Measurements from ENCODE around the gene SYTL3.
"Not testable (repeated sequence)": the region's sequence is repeated elsewhere in the genome, so short reads cannot be mapped to it uniquely, and the experiment has no call there.

Gene SYTL3

DNA sequence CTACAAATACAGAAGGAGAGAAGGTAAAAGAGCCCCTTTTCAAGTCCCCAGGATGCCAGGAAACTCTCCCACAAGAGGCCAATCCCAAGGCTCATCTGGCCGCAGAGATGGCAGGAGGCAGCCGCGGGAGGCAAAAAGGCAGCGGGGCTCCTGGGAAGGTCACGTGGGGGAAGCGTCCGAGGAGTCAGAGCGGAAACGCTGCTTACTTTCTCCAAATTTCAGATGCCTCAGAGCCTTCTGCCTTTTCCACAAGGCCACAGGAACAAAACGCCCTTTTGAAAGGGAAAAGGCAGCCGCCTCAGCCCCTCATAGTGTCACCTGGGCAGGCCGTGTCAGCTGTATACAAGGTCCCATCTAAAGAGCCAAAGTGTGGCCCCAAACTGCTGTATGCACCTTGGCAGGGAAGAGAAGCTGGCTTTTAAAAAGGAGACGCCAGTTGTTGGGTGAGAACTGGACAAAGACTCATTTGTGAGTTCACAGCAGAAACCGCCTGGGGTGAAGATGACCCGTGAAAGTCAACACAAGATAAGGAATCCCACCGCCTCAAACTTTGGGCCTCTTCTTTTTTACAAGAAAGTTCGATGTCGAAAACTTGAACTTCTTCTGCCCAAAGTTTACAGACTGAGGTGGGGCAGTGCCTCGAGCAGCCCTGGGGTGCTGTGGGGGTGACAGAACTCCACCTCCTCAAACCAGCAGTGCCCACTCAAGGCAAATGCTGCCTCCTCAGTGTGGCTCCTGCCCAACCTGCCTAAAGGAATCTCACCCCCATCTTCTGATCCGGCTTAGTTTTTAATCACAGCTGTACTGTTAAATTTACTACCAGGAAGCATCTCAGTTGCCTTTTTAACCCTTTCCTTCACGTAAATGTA is 124.0 kb downstream of the SYTL3 start:
- DNase-seq (ENCODE audit: low read depth): no peak

DNA sequence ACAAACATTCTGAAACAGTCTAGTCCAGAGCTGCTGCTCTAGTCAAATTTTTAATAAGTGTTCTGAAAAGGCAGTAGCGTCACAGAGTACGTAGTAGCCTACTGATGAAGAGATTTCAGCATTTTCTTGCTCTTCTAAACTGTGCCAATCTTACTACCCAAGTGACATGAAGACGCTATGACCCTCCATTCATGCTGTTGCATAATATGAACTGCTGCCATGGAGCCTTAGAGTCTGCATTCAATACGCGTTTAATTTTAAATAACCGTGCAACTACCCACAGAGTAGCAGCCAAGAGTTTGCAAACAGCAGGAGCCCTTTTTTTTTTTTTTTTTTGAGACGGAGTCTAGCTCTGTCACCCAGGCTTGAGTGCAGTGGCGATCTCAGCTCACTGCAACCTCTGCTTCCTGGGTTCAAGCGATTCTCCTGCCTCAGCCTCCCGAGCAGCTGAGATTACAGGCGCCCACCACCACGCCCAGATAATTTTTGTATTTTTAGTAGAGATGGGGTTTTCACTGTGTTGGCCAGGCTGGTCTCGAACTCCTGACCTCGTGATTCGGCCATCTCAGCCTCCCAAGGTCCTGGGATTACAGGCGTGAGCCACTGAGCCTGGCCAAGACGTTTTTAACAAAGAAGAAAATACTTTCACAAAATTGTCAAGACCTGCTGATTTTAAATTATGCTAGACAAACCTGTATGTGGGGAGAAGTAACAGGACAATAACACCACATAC is 125.0 kb downstream of the SYTL3 start:
- DNase-seq (ENCODE audit: low read depth): no peak

DNA sequence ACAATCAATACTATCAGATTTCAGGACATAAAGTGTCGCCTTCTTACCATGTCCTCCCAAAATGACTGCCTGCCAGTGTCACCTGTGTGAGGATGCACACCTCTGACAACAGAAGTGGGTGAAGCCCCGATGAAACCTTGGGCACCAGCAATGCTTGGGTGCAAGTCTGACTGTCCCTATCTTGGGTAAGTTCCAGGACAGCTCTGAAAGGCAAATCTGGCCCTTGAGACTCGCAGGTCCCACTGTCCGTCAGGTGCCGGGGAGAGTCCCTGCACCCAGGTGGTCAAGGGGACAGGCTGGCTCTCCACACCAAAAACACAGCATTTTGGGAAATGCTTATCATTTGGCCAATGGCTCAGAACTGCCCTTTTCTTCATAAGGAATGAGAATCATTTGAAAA is 126.0 kb downstream of the SYTL3 start:
- DNase-seq (ENCODE audit: low read depth): no peak

DNA sequence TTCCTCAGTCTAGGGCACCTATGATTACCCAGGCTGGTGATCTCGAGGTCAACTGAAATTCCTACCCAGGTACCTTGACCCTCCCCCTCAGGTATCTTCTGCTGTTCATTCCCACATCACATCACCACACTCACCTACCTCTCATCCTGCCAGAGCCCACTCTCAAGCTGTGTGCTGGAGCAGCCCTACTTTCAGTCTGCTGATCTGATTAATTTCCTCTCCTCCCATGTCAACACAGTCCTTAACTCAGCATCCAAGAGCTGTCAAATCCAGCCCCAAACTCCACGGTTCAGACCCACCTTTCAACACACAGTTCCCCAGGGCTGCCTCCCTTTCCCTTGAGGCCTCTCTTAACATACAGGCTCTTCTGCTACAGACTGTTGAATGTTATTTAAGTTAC is 126.9 kb downstream of the SYTL3 start:
- no peak for DNase-seq (ENCODE audit: low read depth)

DNA sequence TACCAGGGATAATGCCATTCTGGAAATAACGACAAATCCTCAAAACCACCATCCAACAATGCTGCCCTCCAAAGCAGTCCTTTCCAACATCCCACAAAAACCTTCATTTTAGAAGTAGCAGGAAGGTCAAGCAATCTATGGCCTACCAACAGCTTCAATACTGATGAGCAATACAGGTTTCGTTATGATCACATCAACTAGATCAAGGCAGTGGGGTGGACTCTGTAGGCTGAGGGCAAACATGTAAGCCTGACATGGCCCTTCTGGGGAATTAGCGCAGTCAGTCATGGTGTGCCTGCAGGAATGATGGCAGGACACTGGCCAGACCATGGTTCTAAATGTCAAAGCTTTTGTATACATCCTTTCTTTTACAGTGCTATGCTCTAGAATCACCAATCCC is 127.7 kb downstream of the SYTL3 start:
- DNase-seq (ENCODE audit: low read depth): no peak

DNA sequence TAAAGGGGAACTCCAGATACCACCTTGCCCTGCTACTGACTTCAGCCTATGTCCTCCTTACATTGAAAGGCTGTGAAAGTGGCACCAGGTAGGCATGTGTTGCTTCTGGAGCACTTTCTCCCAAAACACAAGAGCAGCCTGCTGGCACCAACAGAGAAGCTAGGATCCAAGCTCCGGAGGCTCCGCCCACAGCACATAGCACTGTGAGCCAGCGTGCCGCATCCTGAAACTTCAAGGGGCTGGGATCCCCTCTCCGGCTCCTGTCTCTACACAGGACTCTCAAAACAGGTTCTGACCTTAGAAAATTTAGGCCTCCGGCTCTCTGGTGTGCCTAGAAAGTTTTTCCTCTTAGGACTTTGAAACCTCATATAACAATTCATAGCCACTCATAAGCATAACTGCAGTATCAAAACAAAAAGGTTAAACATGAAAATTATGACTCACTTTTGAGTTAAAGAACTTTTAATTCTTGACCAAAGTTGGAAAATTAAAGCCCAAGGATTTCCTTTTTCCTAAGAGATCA is 128.2 kb downstream of the SYTL3 start:
- DNase-seq (ENCODE audit: low read depth): no peak

DNA sequence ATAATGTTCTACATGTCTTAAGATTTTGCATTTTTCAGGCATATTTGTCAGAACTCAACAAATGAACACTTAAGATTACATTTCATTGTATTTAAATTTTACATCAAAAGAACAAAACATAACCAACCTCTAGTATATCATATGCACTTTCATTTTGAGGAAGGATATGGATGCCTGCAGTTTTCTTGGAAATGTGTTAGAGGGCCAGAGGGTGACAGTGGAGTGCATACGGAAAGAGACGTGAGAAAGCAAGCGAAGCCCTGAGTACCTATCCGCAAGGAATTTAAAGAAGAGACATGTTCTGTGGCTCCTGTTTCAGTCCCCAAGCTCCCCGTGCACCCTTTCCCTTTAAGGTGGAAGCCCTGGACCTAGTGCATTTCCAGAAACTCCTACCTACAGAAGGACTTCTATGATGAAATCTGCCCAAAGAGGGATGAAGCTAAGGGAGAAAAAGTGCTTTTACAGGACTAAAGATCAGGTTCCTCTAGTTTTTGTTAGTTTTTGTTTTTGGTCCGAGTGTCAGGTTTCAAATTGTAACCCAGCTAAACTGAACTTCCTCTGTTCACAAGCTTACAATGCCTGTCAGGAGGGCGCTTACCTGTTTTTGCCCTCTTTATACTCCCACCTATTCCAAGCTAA is 130.5 kb downstream of the SYTL3 start:
- no peak for DNase-seq (ENCODE audit: low read depth)

DNA sequence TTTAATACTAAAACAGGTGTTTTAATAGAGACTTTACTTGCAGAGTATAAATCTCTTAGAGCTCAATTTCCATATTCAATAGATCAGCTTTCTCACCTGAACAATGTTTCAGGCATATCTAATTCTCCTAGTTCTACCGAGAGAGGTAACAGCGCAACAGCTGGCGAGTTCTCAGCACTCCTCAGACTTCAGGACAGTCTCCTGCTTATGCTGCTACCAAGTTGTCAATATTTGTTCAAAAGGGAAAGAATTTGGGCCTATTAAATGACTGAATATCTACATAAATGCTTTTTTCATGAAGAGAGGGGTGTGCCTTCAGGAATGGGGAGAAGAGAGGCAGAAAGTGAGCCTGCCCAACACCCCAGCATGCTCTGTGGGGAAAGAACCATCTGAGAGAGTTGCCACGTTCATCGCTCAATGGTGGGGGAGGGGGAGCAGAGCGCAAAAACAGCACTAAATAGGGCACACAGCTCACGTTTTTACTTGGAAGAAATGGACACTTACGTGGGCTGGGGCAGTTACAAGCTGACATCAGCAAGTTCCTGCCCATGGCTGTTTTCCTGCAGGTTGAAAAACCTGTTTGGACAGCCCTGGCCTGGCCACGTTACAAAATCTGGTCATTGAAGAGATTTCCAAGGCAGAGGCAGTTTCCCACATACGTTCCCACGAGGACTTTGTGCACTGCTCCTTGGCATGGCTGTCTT is 131.3 kb downstream of the SYTL3 start:
- DNase-seq (ENCODE audit: low read depth): no peak

DNA sequence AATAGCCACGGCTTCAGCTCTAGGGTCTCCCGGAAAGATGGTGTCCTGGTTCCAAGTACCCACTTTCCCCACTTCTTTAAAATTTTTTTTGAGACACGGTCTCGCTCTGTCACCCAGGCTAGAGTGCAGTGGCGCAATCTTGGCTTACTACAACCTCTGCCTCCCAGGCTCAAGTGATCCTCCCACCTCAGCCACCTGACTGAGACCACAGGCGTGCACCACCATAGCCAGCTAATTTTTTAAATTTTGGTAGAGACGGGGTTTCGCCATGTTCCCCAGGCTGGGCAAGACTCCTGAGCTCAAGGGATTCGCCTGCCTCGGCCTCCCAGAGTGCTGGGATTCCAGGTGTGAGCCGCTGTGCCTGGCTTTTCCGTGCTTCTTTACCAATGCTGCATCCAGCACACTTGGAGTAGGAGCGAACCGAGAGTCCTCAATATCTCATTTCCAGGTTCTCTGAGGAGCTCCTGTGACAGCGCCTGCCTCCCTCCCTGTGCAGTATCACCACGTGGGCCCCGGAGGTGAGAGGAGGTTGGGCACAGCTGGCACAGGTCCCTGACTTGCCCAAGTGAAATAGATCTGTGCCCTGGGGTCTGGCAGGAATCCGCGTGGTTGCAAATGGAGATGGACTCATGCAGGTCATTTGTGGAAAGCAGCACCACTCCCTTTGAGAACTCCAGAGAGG is 132.0 kb downstream of the SYTL3 start:
- DNase-seq (ENCODE audit: low read depth): no peak

DNA sequence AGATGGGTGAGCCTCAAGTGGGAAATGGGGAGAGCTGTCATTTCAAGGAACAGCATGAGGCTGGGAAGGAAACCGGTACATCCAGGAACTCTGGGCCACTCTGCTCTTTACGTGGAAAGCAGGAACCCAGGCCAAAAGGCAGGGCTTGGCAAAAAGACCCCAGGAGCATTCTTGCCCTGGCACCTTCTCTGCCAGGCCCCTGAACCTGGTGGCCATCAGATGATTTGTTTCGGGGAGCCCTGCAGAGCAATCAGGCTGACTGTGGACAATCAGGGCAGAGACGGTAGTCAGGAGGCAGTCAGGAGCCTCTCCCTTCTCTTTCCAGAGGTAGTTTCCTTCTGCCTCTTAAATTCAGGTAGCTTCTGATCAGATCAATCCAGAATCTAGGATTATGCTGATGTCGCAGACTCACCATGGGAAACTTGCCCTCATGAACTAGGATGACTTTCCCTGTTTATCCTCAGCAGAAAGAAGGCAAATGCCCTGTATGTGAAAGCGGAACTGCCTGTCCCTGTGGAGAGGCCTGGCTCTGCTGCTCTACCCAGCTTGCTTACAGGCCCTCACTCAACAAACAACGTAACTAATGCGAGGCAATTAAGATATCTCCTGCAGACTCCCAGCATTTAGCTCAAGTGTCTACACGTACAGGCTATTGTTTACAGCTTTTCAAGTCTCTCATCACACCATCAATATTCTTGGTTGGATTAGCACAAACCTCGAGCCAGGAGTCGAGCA is 132.7 kb downstream of the SYTL3 start:
- DNase-seq (ENCODE audit: low read depth): no peak

DNA sequence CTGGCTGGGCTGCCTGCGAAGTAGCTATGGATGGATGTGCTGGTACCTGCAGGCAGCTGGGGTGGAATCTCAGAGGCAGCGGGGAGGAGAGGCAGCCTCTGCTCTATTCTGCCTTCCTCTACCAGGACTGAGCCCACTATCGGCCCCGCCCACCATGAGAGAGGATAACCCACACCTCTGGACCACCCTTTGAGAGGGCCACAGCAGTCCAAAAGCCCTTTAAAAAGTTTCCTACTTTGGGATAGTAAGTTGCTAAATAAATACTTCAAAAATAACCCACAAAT is 133.3 kb downstream of the SYTL3 start:
- no peak for DNase-seq (ENCODE audit: low read depth)

DNA sequence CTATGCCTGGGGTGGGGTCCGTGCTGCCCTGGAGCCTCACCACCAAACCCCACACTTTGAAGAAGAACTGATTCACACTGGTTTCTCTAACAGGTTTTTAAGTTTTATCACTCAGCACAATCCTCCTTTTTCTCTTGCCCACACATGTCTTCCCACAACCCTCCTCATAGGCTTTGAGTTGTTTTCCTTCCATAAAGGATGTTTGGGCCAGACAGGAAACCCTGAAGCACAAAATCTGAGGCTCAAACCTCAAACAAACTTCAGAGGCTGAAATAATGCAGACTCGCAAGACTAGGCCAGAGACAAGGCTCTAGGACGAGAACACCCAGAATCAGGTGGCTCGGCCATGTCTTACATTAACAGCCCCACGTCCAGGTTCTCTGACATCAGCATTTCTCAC is 134.0 kb downstream of the SYTL3 start:
- DNase-seq (ENCODE audit: low read depth): no peak

DNA sequence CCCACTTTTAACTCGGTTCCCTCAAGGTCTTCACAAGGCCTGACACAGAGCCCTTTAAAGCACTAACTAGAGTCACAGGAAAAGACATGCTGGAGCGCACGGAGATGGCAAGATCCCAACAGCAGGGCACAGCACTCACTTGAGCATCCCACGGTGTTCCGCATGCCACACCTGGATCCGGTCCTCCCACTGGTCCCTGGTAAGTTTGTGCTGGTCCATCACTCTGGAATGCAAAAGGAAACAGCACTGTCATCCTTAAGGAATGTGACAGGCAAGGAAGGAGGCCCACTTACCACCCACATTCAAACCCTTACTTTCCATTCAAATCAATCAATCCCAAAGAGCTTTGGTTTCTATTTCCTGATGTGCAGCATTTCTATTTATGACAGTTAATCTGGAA is 134.7 kb downstream of the SYTL3 start:
- no peak for DNase-seq (ENCODE audit: low read depth)

DNA sequence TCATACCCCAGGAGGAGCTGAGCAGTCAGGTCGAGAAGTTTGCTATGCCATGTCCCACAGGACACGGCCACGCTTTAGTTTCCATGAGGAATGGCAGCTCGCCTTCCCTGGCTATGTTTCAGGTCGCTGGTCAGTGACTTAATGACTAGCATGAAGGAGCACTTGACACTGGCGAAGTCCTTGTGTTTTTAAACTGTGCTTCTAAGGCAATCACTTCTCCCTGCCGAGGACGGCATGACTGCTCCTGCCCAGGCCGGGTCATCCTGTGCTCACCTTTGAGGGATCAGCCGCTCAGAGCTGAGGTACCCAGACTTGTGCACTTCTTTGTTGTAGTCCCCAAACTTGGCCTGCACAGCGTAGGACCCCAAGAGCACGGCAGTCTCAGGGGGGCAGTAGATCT is 135.2 kb downstream of the SYTL3 start:
- no peak for DNase-seq (ENCODE audit: low read depth)

DNA sequence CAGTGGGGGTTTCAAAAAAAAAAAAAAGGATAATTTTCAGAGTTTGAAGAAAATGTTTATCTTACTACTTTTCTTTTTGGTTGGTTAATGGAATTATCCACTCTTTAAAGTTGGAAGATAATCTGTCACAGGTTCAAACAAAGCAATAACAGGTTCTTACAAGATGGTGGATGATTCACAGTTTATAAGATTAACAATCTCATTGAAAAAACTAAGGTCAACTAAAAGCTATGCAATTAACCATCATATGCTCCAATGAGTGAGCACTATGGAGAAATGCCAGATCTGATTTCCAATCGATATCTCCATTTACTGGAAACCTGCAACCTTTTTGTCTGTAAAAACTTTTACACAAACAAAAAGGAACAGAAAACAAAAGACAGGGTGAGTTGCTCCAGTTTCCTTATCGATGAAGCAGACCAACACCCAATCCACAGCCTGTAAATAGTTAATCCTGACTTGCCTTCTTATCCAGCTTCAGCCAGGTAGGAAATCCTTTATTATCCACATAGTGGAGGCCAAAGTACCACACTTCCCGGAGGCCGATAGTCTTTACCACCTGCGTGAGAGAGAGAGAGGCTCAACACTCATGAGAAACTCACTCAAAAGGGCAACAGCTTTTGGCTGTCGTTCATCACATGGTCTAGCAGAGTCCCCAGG is 136.9 kb downstream of the SYTL3 start:
- DNase-seq (ENCODE audit: low read depth): no peak

DNA sequence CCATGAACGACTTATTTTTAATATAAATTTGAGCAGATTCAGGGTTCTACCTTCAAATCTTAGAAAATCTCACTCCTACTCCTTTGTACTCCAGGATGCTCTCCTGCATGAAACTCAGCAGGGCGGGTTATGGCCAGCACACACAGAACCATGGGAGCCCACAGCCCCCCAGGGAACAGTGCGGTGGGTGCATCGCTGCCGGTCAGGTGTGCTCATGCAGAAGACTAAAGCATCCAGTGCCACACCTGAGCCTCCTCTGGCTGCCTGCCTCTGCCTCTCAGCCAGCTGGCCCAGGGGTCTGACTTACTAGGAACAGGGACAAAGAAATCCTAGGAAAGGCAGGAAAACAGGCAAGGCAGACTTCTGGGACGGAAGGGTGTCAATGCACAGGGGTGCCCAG is 137.5 kb downstream of the SYTL3 start:
- no peak for DNase-seq (ENCODE audit: low read depth)

DNA sequence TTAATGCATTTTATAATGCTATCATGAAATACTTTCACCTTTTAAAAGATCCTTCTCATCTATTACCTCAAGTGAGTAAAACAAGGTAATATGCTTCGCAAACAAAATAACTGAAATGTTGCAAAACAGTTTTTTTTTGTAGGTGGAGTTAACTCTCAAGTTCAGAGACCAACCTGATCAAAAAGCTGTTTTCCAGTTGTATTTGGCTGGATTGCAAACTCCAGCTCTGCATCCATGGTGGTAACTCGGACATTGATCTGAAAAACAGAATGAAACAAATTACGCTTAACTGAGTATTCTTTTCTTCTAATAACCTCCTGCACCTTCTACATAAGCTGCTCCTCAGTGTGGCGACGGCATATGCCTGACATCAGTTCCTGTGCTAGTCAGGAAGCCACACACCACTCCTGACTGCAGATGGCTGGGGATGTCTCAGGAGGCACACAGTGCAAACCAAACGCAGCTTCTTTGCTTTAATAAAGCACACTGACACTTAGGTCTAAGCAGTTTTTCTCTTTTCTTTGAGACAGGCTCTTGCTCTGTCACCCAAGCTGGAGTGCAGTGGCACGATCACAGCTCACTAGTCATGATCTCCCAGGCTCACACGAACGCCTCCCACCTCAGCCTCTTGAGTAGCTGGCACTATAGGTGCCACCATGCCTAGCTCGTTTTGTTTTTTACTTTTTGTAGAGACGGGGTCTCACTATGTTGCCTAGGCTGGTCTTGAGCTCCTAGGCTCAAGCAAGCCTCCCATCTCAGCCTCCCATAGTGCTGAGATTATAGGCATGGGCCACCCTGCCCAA is 139.5 kb downstream of the SYTL3 start:
- peak; percentile 36 for DNase-seq (ENCODE audit: low read depth)

DNA sequence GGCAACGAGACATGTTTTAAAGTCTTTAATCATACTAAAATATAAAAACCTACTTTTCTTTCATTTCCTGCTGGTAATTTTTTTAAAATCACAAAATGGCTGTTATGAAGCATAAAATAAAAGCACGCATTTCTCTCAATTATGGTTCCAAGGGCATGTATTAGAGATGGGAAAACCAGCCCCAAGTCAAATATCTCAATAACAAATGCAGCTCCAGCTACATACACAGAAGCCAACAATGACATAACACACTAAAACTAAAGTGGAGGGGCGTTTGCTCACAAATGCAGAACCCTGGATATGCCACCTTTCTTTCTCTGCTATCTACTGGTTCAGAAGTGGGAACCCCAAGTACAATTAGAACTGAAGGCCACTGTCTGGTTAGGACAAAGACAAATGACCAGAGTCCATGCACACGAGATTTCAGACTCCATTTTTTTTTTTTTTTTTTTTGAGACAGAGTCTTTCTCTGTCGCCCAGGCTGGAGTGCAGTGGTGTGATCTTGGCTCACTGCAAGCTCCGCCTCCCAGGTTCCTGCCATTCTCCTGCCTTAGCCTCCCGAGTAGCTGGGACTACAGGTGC is 141.5 kb downstream of the SYTL3 start:
- no peak for DNase-seq (ENCODE audit: low read depth)

DNA sequence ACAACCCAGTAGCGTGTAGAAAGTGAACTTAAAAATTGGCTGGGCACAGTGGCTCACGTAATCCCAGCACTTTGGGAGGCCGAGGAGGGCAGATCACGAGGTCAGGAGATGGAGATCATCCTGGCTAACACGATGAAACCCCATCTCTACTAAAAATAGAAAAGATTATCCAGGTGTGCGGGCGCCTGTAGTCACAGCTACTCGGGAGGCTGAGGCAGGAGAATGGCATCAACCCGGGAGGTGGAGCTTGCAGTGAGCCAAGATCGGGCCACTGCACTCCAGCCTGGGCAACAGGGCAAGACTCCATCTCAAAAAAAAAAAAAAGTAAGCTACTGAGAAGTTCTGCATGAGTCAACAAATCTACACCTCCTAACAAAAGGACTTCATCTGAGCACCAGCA is 142.7 kb downstream of the SYTL3 start:
- DNase-seq (ENCODE audit: low read depth): not testable (repeated sequence)
